Measurements from ENCODE around the gene SH3BGRL3.

The SH3BGRL3 gene

GRCh38 chr1:26277261-26277661 lies 2.6 kb upstream of the SH3BGRL3 start:
- DNase-seq (ENCODE audit: low read depth in 2 of 3, low spot score in 2 of 3) = no peak

- DNase-seq (ENCODE audit: low read depth in 2 of 3, low spot score in 2 of 3) = no peak
These were observed 2.2 kb upstream of the SH3BGRL3 start for GRCh38 chr1:26277719-26278118.

GRCh38 chr1:26278303-26278702 lies 1.6 kb upstream of the SH3BGRL3 start:
- no peak for DNase-seq (ENCODE audit: low read depth in 2 of 3, low spot score in 2 of 3)

GRCh38 chr1:26278724-26279455 lies 996 bp upstream of the SH3BGRL3 start:
- no peak for DNase-seq (ENCODE audit: low read depth in 2 of 3, low spot score in 2 of 3)

GRCh38 chr1:26280333-26281042 lies 602 bp downstream of the SH3BGRL3 start:
- no peak for DNase-seq (ENCODE audit: low read depth in 2 of 3, low spot score in 2 of 3)

GRCh38 chr1:26281091-26281958 lies 1.4 kb downstream of the SH3BGRL3 start:
- no peak for DNase-seq (ENCODE audit: low read depth in 2 of 3, low spot score in 2 of 3)

GRCh38 chr1:26281971-26282370 lies 2.1 kb downstream of the SH3BGRL3 start:
- no peak for DNase-seq (ENCODE audit: low read depth in 2 of 3, low spot score in 2 of 3)

- DNase-seq (ENCODE audit: low read depth in 2 of 3, low spot score in 2 of 3) = no peak
These were observed 2.6 kb downstream of the SH3BGRL3 start for GRCh38 chr1:26282401-26282918.

GRCh38 chr1:26283279-26283853 lies 3.5 kb downstream of the SH3BGRL3 start:
- DNase-seq (ENCODE audit: low read depth in 2 of 3, low spot score in 2 of 3) = no peak

GRCh38 chr1:26283871-26284596 lies 4.1 kb downstream of the SH3BGRL3 start:
- DNase-seq (ENCODE audit: low read depth in 2 of 3, low spot score in 2 of 3) = no peak

GRCh38 chr1:26284597-26285347 lies 4.9 kb downstream of the SH3BGRL3 start:
- DNase-seq (ENCODE audit: low read depth in 2 of 3, low spot score in 2 of 3) = peak; percentile 78 to 88 (median 85)

GRCh38 chr1:26285366-26286063 lies 5.6 kb downstream of the SH3BGRL3 start:
- no peak for DNase-seq (ENCODE audit: low read depth in 2 of 3, low spot score in 2 of 3)

- no peak for DNase-seq (ENCODE audit: low read depth in 2 of 3, low spot score in 2 of 3)
These were observed 6.2 kb downstream of the SH3BGRL3 start for GRCh38 chr1:26286064-26286416.

- DNase-seq (ENCODE audit: low read depth in 2 of 3, low spot score in 2 of 3) = peak in 1 of 3 experiments; percentile 40
These were observed 7.3 kb downstream of the SH3BGRL3 start for GRCh38 chr1:26287033-26287711.

- no peak for DNase-seq (ENCODE audit: low read depth in 2 of 3, low spot score in 2 of 3)
These were observed 7.9 kb downstream of the SH3BGRL3 start for GRCh38 chr1:26287811-26288210.

GRCh38 chr1:26288311-26288941 lies 8.5 kb downstream of the SH3BGRL3 start:
- DNase-seq (ENCODE audit: low read depth in 2 of 3, low spot score in 2 of 3) = no peak

GRCh38 chr1:26289158-26290059 lies 9.5 kb downstream of the SH3BGRL3 start:
- DNase-seq (ENCODE audit: low read depth in 2 of 3, low spot score in 2 of 3) = peak in 1 of 3 experiments; percentile 36

Measured in activated CD8-positive, alpha-beta memory T cell treated with anti-CD3 and anti-CD28 coated beads for 48 hours (primary cell).